SK-N-SH (cell line): ENCODE results near the gene ADAMTS9. TPM values are rescaled to one million over a fixed set of nuclear protein-coding genes. Genes with fewer than 3 reads are reported as not detected.

ENCODE experiments used
- CTCF ChIA-PET: fragments of 300-600, 350-600 bp; formaldehyde crosslinking; extraction: SDS; loops from one replicate; lab custom pipeline; 2021; lab: Yijun Ruan, JAX
- POLR2A ChIA-PET: fragments of 350-600 bp; sonication (Branson Sonifier 250); formaldehyde crosslinking; extraction: SDS; loops from one replicate; lab custom pipeline; 2020; ENCODE audit warnings: antibody characterized with exemption, inconsistent platforms; lab: Yijun Ruan, JAX
- DNase-seq: peaks from one replicate; pipeline ENCODE4 v3.0.0; 2012
- H2AFZ ChIP-seq: fragments of 200-600 bp; sonication (generic); 2 replicates; pipeline ENCODE4 v1.8.1; 2016; ENCODE audit warnings: antibody characterized with exemption, mild to moderate bottlenecking, low read depth
- H3F3A ChIP-seq: fragments of 200-600 bp; sonication (generic); replicated peaks from 2 replicates; pipeline ENCODE3; 2016; ENCODE audit warnings: antibody characterized with exemption, mild to moderate bottlenecking; ENCODE audit not compliant: insufficient read depth
- H3K27ac ChIP-seq, 2 experiments: fragments of 200-500 bp in 1 of 2; fragments of 200-600 bp in 1 of 2; sonication (Bioruptor generic) in 1 of 2; sonication (generic), shearing (Covaris generic) in 1 of 2; 2 replicates each; pipeline versions ENCODE4 v1.5.1 to v1.6.1; 2014 to 2016; ENCODE audit warnings: low read depth in 2 of 2, inconsistent platforms in 1 of 2, low read length in 1 of 2, mild to moderate bottlenecking in 1 of 2, mixed read lengths in 1 of 2
- H3K27me3 ChIP-seq: fragments of 200-600 bp; sonication (generic), shearing (Covaris generic); 2 replicates; pipeline ENCODE4 v1.6.1; 2016; ENCODE audit warnings: mixed run types; ENCODE audit not compliant: insufficient read depth
- H3K36me3 ChIP-seq, 2 experiments: fragments of 200-500 bp in 1 of 2; fragments of 200-600 bp in 1 of 2; sonication (Bioruptor generic) in 1 of 2; sonication (generic) in 1 of 2; replicated peaks in 1 of 2; 2 replicates each; pipeline versions ENCODE3 to v1.5.1; 2014 to 2016; ENCODE audit warnings: low read length in 1 of 2, mild to moderate bottlenecking in 1 of 2; ENCODE audit not compliant: insufficient read depth in 2 of 2, control insufficient read depth in 1 of 2
- H3K4me1 ChIP-seq, 2 experiments: fragments of 200-500 bp in 1 of 2; fragments of 200-600 bp in 1 of 2; sonication (Bioruptor generic) in 1 of 2; sonication (generic), shearing (Covaris generic) in 1 of 2; 2 replicates each; pipeline versions ENCODE4 v1.5.1 to v1.6.1; 2014 to 2016; ENCODE audit warnings: low read depth in 1 of 2, low read length in 1 of 2, mixed run types in 1 of 2; ENCODE audit not compliant: insufficient read depth in 2 of 2, control insufficient read depth in 1 of 2
- H3K4me2 ChIP-seq: fragments of 200-600 bp; sonication (generic), shearing (Covaris generic); 2 replicates; pipeline ENCODE4 v1.6.1; 2017; ENCODE audit warnings: mixed run types
- H3K4me3 ChIP-seq, 2 experiments: fragments of 200-500 bp in 1 of 2; fragments of 200-600 bp in 1 of 2; sonication (Bioruptor generic) in 1 of 2; sonication (generic), shearing (Covaris generic) in 1 of 2; 2 replicates each; pipeline versions ENCODE4 v1.5.1 to v1.8.1; 2014 to 2016; ENCODE audit warnings: low read depth in 2 of 2, inconsistent platforms in 1 of 2, low read length in 1 of 2, mild to moderate bottlenecking in 1 of 2, mixed read lengths in 1 of 2, moderate library complexity in 1 of 2
- H3K79me2 ChIP-seq: fragments of 200-600 bp; sonication (generic); 2 replicates; pipeline ENCODE4 v1.8.1; 2017; ENCODE audit warnings: mild to moderate bottlenecking; ENCODE audit not compliant: insufficient read depth
- H3K9ac ChIP-seq: fragments of 200-600 bp; sonication (generic); 2 replicates; pipeline ENCODE4 v1.6.1; 2017; ENCODE audit warnings: mixed run types
- H3K9me2 ChIP-seq: fragments of 200-600 bp; sonication (generic); 2 replicates; pipeline ENCODE4 v1.6.1; 2017; ENCODE audit warnings: mixed run types
- H3K9me3 ChIP-seq: fragments of 200-600 bp; sonication (generic); 2 replicates; pipeline ENCODE4 v1.6.1; 2017; ENCODE audit warnings: mixed run types, mild to moderate bottlenecking, moderate library complexity
- H4K20me1 ChIP-seq: fragments of 200-600 bp; sonication (generic); 2 replicates; pipeline ENCODE4 v1.6.1; 2017; ENCODE audit warnings: mild to moderate bottlenecking, mixed run types; ENCODE audit not compliant: insufficient read depth
- CHD2 ChIP-seq: fragments of 150-350 bp; IDR thresholded peaks from 2 replicates; pipeline ENCODE4 v1.6.1; 2018; ENCODE audit warnings: low read length; ENCODE audit not compliant: partially characterized antibody
- ELF1 ChIP-seq: IDR thresholded peaks from 2 replicates; pipeline ENCODE4 v1.4.0; 2012
- NRF1 ChIP-seq: IDR thresholded peaks from 2 replicates; pipeline ENCODE4 v1.6.1; 2012; ENCODE audit warnings: low read depth, mild to moderate bottlenecking, low read length
- POLR2AphosphoS5 ChIP-seq: IDR thresholded peaks from 2 replicates; pipeline ENCODE4 v1.6.1; 2012; ENCODE audit warnings: low read depth, low read length
- RAD21 ChIP-seq: IDR thresholded peaks from 2 replicates; pipeline ENCODE4 v1.6.1; 2012; ENCODE audit warnings: mild to moderate bottlenecking, low read length
- RCOR1 ChIP-seq: fragments of 150-350 bp; IDR thresholded peaks from 2 replicates; pipeline ENCODE4 v1.6.1; 2017; ENCODE audit warnings: antibody characterized with exemption, low read length
- SIN3A ChIP-seq: IDR thresholded peaks from 2 replicates; pipeline ENCODE4 v1.6.1; 2012; ENCODE audit warnings: low read depth, mild to moderate bottlenecking, low read length, moderate library complexity, borderline replicate concordance
- TAF1 ChIP-seq: IDR thresholded peaks from 2 replicates; pipeline ENCODE4 v1.6.1; 2012; ENCODE audit warnings: low read depth, mild to moderate bottlenecking, low read length, moderate library complexity, borderline replicate concordance
- TCF12 ChIP-seq: IDR thresholded peaks from 2 replicates; pipeline ENCODE4 v1.4.0; 2012
- WGBS: methylation state at CpG from one replicate; pipeline ENCODE4 v1.1.6; 2017; ENCODE audit warnings: low lambda C conversion rate; 5-methylcytosine and 5-hydroxymethylcytosine counted together
- polyA plus RNA-seq, 3 experiments: library from polyadenylated mRNA; depleted of rRNA; stranded (reverse); fragments of >200 nt; gene quantifications; 2 replicates each; pipeline ENCODE4 v1.2.3, GENCODE V29; 2012
- TF ChIP-seq, protein P1 (sequence below): fragments of 200-600 bp; sonication (generic); IDR thresholded peaks from 2 replicates; pipeline ENCODE4 v1.6.1; 2017; ENCODE audit warnings: antibody characterized with exemption, mild to moderate bottlenecking, moderate library complexity
- TF ChIP-seq, protein P2 (sequence below): IDR thresholded peaks from 2 replicates; pipeline ENCODE4 v1.4.0; 2012; ENCODE audit warnings: low read depth, borderline replicate concordance
- TF ChIP-seq, protein P3 (sequence below): IDR thresholded peaks from 2 replicates; pipeline ENCODE4 v1.4.0; 2012; ENCODE audit warnings: low read depth, borderline replicate concordance
- TF ChIP-seq, protein P4 (sequence below): fragments of 150-350 bp; IDR thresholded peaks from 2 replicates; pipeline ENCODE4 v1.6.1; 2016; ENCODE audit warnings: mild to moderate bottlenecking, low read depth, low read length
- TF ChIP-seq, protein P5 (sequence below): fragments of 150-350 bp; IDR thresholded peaks from 2 replicates; pipeline ENCODE4 v1.6.1; 2017; ENCODE audit warnings: antibody characterized with exemption, low read length, low read depth, borderline replicate concordance

ADAMTS9 gene
- polyA plus RNA-seq, 1 of the 3 experiments (the other 2 are of a cell fraction) = 4.1 TPM

DNA sequence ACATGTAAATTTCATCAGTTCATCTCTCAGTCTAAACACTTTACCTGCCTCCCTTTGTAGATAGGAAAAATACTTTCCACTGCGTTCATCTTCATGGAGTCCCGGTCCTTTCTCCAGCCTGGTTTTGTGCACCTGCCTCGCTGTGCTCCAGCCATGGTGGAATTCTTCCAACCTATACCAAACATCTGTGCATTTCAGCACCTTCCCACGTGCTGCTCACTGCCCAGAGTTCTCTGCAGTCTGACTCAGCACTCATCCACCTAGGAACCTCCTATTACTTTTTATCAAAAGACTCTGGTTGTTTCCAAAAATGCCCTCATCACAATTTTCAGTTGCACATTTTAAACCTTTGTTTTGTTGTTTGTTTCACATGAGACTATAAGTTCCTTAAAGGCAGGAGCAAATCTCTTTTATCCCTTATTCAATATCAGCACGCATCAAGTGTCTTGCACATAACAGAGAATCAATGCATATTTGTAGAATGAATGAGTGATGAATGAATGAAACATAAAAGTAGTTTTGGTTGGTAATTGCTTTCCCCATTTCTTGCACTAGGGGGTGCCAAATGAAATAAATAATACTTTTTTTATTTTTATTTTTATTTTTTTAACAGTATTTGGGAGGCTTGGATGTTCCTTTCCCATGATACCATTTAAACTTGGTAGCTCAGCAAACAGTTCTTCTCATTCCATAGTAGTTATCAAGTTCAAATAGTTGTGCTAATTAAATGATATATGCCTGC lies 30.2 kb upstream of the ADAMTS9 start:
- Histone ChIP-seq H3K36me3 (no peaks in the 10 kb centered on the region), H3K27me3 (no peaks in the 10 kb centered on the region), H3K9ac (no peak overlapping the region), H4K20me1 (no peaks in the 10 kb centered on the region), H3K4me3 (no peak overlapping the region), H3K4me1 (peaks cover 0 to 2% of the 10 kb centered on the region in 2 experiments; a peak in 1 of 4 replicates), H3K9me3 (no peaks in the 10 kb centered on the region), H3K79me2 (no peaks in the 10 kb centered on the region), H3K4me2 (no peak overlapping the region), H3F3A (no peaks in the 10 kb centered on the region), H3K27ac (no peak overlapping the region), H3K9me2 (no peaks in the 10 kb centered on the region), H2AFZ (no peak overlapping the region)
- no peak for DNase-seq
- 61% methylated on average over 5 of the region's 5 CpGs for WGBS
- ChIA-PET POLR2A (no interaction called here), CTCF (interaction anchor here (0.7 to 2.0 kb wide), 6 partner anchors 9 to 276 kb away, joined by 3 to 6 read pairs (median 4); no protein-coding TSS in a partner anchor)
- TF ChIP-seq RAD21 = peak; percentile 5; the same call in 1 of the 2 replicates
- TF ChIP-seq TAF1 = no peak
- TF ChIP-seq, protein P1, sequence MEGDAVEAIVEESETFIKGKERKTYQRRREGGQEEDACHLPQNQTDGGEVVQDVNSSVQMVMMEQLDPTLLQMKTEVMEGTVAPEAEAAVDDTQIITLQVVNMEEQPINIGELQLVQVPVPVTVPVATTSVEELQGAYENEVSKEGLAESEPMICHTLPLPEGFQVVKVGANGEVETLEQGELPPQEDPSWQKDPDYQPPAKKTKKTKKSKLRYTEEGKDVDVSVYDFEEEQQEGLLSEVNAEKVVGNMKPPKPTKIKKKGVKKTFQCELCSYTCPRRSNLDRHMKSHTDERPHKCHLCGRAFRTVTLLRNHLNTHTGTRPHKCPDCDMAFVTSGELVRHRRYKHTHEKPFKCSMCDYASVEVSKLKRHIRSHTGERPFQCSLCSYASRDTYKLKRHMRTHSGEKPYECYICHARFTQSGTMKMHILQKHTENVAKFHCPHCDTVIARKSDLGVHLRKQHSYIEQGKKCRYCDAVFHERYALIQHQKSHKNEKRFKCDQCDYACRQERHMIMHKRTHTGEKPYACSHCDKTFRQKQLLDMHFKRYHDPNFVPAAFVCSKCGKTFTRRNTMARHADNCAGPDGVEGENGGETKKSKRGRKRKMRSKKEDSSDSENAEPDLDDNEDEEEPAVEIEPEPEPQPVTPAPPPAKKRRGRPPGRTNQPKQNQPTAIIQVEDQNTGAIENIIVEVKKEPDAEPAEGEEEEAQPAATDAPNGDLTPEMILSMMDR = peak; percentile 61

DNA sequence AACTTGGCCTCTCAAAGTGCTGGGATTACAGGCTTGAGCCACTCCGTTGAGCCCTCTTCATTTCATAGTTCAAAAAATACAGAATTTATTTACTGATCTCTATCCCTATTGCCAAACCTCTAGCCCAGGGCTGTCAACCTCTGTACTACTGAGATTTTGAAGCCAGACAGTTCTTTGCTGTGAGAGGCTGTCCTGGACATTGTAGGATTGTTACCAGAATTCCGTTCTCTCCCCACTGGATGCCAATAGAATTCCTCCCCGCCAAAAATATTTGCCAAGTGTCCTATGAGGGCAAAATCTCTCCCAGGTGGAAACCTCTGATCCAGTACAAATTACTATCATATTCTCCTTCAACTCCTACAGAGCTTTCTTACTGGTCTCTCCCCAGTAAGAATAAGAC lies 29.6 kb upstream of the ADAMTS9 start:
- CTCF ChIA-PET = interaction anchor here (0.8 kb wide), 1 partner anchor 9 kb away, joined by 3 read pairs; no protein-coding TSS in a partner anchor

More for the DNA sequence above, 29.6 kb upstream of the ADAMTS9 start:
- Histone ChIP-seq H3K9ac (no peak overlapping the region), H3K36me3 (no peaks in the 10 kb centered on the region), H3K9me3 (no peaks in the 10 kb centered on the region), H2AFZ (no peak overlapping the region), H3K4me2 (no peak overlapping the region), H3K4me3 (no peak overlapping the region), H3K79me2 (no peaks in the 10 kb centered on the region), H3K9me2 (no peaks in the 10 kb centered on the region), H3F3A (no peaks in the 10 kb centered on the region), H4K20me1 (no peaks in the 10 kb centered on the region), H3K27me3 (no peaks in the 10 kb centered on the region), H3K27ac (no peak overlapping the region), H3K4me1 (peaks cover 0 to 2% of the 10 kb centered on the region in 2 experiments; a peak in 1 of 4 replicates)
- TF ChIP-seq, protein P2, sequence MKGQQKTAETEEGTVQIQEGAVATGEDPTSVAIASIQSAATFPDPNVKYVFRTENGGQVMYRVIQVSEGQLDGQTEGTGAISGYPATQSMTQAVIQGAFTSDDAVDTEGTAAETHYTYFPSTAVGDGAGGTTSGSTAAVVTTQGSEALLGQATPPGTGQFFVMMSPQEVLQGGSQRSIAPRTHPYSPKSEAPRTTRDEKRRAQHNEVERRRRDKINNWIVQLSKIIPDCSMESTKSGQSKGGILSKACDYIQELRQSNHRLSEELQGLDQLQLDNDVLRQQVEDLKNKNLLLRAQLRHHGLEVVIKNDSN = no peak
- TF ChIP-seq, protein P3, sequence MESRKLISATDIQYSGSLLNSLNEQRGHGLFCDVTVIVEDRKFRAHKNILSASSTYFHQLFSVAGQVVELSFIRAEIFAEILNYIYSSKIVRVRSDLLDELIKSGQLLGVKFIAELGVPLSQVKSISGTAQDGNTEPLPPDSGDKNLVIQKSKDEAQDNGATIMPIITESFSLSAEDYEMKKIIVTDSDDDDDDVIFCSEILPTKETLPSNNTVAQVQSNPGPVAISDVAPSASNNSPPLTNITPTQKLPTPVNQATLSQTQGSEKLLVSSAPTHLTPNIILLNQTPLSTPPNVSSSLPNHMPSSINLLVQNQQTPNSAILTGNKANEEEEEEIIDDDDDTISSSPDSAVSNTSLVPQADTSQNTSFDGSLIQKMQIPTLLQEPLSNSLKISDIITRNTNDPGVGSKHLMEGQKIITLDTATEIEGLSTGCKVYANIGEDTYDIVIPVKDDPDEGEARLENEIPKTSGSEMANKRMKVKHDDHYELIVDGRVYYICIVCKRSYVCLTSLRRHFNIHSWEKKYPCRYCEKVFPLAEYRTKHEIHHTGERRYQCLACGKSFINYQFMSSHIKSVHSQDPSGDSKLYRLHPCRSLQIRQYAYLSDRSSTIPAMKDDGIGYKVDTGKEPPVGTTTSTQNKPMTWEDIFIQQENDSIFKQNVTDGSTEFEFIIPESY = no peak
- no peak for TF ChIP-seq NRF1
- no peak for TF ChIP-seq TCF12
- no peak for TF ChIP-seq POLR2AphosphoS5
- no peak for TF ChIP-seq RCOR1
- TF ChIP-seq TAF1 = no peak
- TF ChIP-seq, protein P4, sequence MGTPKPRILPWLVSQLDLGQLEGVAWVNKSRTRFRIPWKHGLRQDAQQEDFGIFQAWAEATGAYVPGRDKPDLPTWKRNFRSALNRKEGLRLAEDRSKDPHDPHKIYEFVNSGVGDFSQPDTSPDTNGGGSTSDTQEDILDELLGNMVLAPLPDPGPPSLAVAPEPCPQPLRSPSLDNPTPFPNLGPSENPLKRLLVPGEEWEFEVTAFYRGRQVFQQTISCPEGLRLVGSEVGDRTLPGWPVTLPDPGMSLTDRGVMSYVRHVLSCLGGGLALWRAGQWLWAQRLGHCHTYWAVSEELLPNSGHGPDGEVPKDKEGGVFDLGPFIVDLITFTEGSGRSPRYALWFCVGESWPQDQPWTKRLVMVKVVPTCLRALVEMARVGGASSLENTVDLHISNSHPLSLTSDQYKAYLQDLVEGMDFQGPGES = no peak
- TF ChIP-seq, protein P5, sequence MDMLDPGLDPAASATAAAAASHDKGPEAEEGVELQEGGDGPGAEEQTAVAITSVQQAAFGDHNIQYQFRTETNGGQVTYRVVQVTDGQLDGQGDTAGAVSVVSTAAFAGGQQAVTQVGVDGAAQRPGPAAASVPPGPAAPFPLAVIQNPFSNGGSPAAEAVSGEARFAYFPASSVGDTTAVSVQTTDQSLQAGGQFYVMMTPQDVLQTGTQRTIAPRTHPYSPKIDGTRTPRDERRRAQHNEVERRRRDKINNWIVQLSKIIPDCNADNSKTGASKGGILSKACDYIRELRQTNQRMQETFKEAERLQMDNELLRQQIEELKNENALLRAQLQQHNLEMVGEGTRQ = no peak
- TF ChIP-seq SIN3A = no peak
- no peak for TF ChIP-seq ELF1
- TF ChIP-seq CHD2 = no peak
- WGBS = 73% methylated on average over 3 of the region's 3 CpGs
- POLR2A ChIA-PET = no interaction called here
- DNase-seq = no peak
